Mucosa of descending colon (tissue), 3 donors: ENCODE data around the gene AP2M1. TPM values are rescaled to one million over a fixed set of nuclear protein-coding genes. Genes with fewer than 3 reads are reported as not detected.

Source experiments
- ATAC-seq: fragments of 200-7000 bp; cut with Tn5 transposase; one replicate; pipeline ENCODE4 v1.9.1; 2020; ENCODE audit warnings: mild to moderate bottlenecking, moderate library complexity
- DNase-seq, 3 donors: peaks; one replicate each; pipeline ENCODE4 v3.0.0-alpha.2; 2020
- H3K36me3 ChIP-seq: fragments of 200-600 bp; one replicate; pipeline ENCODE4 v1.8.0; 2021; ENCODE audit warnings: low read depth, mild to moderate bottlenecking
- H3K4me1 ChIP-seq: fragments of 200-600 bp; one replicate; pipeline ENCODE4 v1.8.0; 2021; ENCODE audit warnings: low read depth, mild to moderate bottlenecking
- H3K4me3 ChIP-seq: fragments of 200-600 bp; one replicate; pipeline ENCODE4 v1.8.0; 2021; ENCODE audit warnings: mild to moderate bottlenecking
- H3K9me3 ChIP-seq: fragments of 200-600 bp; one replicate; pipeline ENCODE4 v1.8.0; 2021; ENCODE audit warnings: mild to moderate bottlenecking
- intact Hi-C, 2 donors: fragments of 100-400 bp; cut with DNase I in 1 of 2; cut with micrococcal nuclease in 1 of 2; formaldehyde crosslinking; loops; one replicate each; pipeline versions ENCODE4 v1.11.0 to v1.11.1; 2022; cut with DNase I, micrococcal nuclease
- total RNA-seq, 3 donors: library from RNA; stranded (reverse); fragmentation: NEBNext Ultra II Directional in 2 of 3; extraction: Animal tissue kit (Norgen Biotek cat#: 25700) in 2 of 3; gene quantifications; one replicate each; pipeline versions ENCODE4 v1.2.1 to v1.2.4, GENCODE V29; 2021 to 2023
- TF ChIP-seq, protein P1 (sequence below): fragments of 200-600 bp; IDR thresholded peaks from one replicate; pipeline ENCODE4 v1.8.0; 2022; ENCODE audit warnings: antibody characterized with exemption, mild to moderate bottlenecking
- donor health status: DM: no; HTN: no; CAD: no; lungs with moderate emphysema.
- donor health status: DM: no; HTN: no; CAD: no.
- donor health status: DM: no; HTN: yes; CAD: no.

The AP2M1 gene
- total RNA-seq, 3 donors from 2014 or later: 215 to 297 (median 227) TPM

DNA sequence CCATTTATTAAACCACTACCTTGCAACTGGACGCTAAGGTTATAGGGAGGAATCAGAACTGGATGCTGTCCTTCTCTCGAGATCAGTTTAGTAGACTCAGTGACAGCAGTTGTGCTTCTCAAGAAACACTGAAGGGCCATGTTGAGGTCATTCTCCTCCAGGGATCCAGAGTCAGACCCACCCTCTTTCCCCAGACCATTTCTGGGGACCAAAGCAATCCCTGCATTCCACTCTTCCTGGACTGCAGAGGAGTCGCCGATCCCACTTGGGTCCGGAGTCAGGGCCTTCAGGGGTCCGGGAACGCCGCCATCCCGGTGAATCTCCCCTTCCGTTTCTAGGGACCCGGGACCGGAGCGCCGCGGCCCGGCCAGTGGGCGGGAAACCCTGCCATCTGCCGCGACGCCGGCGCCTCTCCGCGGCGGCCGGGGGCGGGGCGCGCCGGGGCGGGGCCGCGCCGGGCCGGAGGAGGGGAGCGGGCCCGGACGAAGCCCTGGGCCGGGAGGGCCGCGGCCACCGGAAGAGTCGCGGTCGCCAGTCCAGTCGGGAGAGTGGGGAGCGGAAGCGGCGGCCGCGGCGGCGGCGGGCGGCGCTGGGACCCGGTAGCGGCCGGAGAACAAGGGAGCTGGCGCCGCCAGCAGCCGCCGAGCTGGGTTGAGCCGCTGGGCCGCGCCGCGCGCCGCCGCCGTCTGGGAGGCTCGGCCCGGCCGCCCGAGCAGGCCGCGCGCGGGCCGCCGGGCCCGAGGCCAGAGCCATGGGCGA, 19.6 kb upstream of the AP2M1 start, which contains the start of gene DVL3:
TSS of gene DVL3 (plus strand) at position 493 of the 759 bp plus-strand sequence. CDS start at position 752, 259 bp downstream.
- H3K4me1 ChIP-seq: peaks cover 17% of the 10 kb centered on the region
- H3K9me3 ChIP-seq: no peaks in the 10 kb centered on the region

DNA sequence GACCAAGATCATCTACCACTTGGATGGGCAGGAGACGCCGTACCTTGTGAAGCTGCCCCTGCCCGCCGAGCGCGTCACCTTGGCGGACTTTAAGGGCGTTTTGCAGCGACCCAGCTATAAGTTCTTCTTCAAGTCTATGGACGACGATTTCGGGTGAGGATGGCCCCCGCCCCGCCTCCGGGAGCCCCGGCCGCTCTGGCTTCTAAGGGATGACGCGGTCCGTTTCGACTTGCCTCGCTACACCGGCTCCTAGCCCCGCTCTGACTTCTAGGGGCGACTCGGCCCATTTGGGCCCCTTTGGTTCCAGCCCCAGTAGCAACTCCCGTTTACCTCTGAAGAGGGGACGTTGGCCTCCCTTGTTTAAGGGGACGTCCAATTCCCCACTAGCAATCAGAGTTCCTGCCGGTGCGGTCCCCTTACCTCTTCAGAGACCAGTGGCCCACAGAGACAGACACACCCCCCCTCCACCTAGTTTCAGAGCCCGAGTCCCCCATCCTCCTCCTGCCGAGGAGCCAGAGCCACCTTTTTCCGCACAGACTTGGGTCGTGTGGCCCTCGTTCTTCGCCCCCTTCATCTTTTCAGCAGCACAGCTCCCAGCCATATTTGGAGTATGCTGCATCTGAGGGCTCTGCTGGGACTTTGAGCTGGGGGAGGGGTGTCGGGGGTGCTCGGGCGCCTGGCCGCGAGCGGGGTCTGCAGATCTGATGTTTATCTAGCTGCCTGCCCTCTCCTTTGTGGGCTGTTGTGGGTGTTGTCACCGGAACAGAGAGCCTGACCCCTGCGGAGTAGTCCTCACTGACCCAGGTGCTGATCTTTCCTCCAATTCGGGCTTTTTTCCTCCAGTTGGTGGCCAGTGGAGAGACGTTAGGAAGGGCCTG, 18.8 kb upstream of the AP2M1 start:
- Histone ChIP-seq H3K36me3 (no peaks in the 10 kb centered on the region), H3K4me1 (peaks cover 17% of the 10 kb centered on the region), H3K9me3 (no peaks in the 10 kb centered on the region), H3K4me3 (peak overlapping the region; percentile 63)
- TF ChIP-seq, protein P1, sequence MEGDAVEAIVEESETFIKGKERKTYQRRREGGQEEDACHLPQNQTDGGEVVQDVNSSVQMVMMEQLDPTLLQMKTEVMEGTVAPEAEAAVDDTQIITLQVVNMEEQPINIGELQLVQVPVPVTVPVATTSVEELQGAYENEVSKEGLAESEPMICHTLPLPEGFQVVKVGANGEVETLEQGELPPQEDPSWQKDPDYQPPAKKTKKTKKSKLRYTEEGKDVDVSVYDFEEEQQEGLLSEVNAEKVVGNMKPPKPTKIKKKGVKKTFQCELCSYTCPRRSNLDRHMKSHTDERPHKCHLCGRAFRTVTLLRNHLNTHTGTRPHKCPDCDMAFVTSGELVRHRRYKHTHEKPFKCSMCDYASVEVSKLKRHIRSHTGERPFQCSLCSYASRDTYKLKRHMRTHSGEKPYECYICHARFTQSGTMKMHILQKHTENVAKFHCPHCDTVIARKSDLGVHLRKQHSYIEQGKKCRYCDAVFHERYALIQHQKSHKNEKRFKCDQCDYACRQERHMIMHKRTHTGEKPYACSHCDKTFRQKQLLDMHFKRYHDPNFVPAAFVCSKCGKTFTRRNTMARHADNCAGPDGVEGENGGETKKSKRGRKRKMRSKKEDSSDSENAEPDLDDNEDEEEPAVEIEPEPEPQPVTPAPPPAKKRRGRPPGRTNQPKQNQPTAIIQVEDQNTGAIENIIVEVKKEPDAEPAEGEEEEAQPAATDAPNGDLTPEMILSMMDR: no peak
- DNase-seq (peak; percentile 44 to 73 (median 49)), ATAC-seq (peak; percentile 42)
- intact Hi-C loops: no loop called here

More for the DNA sequence above, 19.6 kb upstream of the AP2M1 start, which contains the start of gene DVL3:
- peak; percentile 72 to 84 (median 83) for DNase-seq
- ATAC-seq: peak; percentile 90
- Histone ChIP-seq H3K4me3 (peak within 1 kb of the TSS; percentile 63), H3K36me3 (no peaks in the 10 kb centered on the region)
- intact Hi-C loops: no loop called here
- TF ChIP-seq, protein P1: no peak

DNA sequence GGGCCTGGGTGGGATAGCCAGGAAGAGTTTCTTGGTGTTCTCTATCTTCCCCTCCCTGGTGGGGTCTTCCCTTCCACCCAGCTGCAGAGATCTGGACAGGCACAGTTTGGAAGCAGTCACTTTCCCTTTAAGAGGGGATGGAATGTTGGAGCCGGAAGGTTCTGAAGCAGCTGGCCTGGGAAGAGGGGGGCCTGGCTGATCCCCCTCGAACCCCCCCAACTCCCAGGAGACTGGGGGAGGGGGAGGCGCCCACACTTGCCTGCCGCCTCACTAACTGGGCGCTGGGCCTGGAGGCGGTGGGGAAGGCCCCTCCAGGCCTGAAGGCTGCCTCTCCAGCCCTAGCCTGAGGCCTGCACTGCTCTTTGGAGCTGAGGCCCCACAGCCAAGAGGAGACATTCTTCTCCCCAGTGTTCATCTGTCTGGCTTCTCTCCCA, 18.1 kb upstream of the AP2M1 start:
- ATAC-seq (peak; percentile 46), DNase-seq (peak; percentile 47 to 63 (median 56))
- peak overlapping the region; percentile 63 for H3K4me3 ChIP-seq
- no peaks in the 10 kb centered on the region for H3K9me3 ChIP-seq
- intact Hi-C loops: no loop called here
- H3K4me1 ChIP-seq: peaks cover 17% of the 10 kb centered on the region
- H3K36me3 ChIP-seq: no peaks in the 10 kb centered on the region
- TF ChIP-seq, protein P1: no peak

DNA sequence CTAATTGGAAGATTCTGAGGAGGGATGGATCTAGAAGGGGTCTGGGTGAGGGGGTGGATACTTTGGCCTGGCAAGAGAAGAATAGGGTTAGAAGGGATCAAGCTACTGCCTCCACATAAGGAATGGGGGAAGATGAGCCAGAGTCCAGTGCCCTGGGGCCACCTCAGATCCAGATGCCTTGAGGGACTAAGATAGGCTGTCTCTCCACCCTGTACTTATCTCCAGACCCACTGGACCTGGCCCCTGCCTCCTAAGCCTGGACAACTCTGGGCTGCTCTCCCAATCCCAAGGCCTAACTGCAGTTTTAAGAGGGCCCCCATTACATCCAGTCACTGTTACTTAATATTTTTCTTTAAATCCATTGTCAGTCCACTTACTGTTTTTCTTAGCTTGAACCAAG, 17.4 kb upstream of the AP2M1 start:
- no peak for DNase-seq
- H3K4me1 ChIP-seq: peaks cover 17% of the 10 kb centered on the region

DNA sequence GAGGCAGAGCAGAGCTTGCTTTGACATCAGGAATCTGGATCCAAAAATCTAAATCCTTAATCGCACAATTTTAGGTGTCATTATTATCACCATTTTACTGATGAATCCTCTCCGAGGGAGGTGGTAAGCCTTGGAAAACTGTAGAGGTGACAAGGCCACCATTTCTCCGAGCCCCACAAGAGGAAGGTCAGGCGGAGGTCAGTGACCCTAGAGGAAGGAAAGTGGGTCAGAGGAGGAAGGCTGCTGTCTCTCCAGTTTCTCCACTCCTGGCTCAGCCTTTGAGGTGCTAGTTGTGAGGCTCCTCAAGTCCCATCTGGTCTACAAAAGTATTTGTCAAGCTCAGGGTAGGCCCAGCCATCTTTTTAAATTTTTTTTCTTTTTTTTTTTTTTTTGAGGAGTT, 16.3 kb upstream of the AP2M1 start:
- Histone ChIP-seq H3K9me3 (no peaks in the 10 kb centered on the region), H3K36me3 (no peaks in the 10 kb centered on the region), H3K4me1 (peaks cover 17% of the 10 kb centered on the region), H3K4me3 (no peak overlapping the region)
- no peak for ATAC-seq
- TF ChIP-seq, protein P1: no peak
- intact Hi-C loops: no loop called here
- DNase-seq: no peak

More for the DNA sequence above, 17.4 kb upstream of the AP2M1 start:
- intact Hi-C loops: no loop called here
- H3K4me3 ChIP-seq: no peak overlapping the region
- TF ChIP-seq, protein P1: no peak
- no peak for ATAC-seq
- no peaks in the 10 kb centered on the region for H3K9me3 ChIP-seq
- no peaks in the 10 kb centered on the region for H3K36me3 ChIP-seq
